Epithelial cell of proximal tubule (primary cell): ENCODE data around the gene LY6G5C. TPM values are rescaled to one million over a fixed set of nuclear protein-coding genes. Genes with fewer than 3 reads are reported as not detected.

Experiments
- DNase-seq: peaks from one replicate; pipeline ENCODE4 v3.0.0-alpha.2; 2011; ENCODE audit warnings: low read depth
- H3K4me3 ChIP-seq: 2 replicates; pipeline ENCODE4 v1.5.1; 2011; ENCODE audit warnings: low read depth, mild to moderate bottlenecking, low read length
- total RNA-seq: library from RNA; depleted of rRNA; stranded (reverse); fragments of >200 nt; gene quantifications from 2 replicates; pipeline ENCODE4 v1.2.3, GENCODE V29; 2015
- TF ChIP-seq, protein P1 (sequence below): conservative IDR thresholded peaks from 2 replicates; pipeline ENCODE4 v1.5.1; 2012; ENCODE audit warnings: low read depth, mild to moderate bottlenecking, low read length

The LY6G5C gene
- total RNA-seq, 1 donor from 2014 or later, result 1.1 TPM

DNA sequence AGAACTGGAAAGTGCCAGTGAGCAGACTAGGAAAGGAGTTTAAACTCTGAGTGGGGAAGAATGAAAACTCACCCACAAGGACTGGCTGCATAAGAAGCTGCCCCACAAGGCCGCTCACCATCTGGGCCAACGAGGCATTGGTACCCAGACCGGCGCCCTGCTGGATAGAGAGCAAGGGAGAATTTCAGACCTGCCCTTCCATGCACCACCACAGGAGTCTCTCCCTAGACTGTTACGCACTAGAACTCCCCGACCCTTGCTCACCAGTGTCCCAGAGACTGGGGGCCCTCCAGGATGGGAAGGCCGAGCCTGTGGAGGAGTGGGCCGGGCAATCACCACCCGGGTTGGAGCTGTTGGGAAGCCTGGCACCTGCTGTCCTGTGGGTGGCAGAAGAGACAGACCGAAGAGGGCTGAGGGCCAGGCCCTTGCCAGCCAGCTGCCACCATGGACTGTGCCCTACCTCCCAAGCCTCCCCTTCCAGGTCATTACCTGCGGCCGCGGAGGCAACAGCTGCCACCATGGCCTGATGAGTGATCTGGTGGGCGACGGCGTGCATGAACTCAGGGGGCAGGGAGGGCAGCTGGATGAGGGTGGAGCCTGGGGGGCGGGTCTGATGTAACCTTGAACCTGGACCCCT is 36.9 kb downstream of the LY6G5C start:
- TF ChIP-seq, protein P1, sequence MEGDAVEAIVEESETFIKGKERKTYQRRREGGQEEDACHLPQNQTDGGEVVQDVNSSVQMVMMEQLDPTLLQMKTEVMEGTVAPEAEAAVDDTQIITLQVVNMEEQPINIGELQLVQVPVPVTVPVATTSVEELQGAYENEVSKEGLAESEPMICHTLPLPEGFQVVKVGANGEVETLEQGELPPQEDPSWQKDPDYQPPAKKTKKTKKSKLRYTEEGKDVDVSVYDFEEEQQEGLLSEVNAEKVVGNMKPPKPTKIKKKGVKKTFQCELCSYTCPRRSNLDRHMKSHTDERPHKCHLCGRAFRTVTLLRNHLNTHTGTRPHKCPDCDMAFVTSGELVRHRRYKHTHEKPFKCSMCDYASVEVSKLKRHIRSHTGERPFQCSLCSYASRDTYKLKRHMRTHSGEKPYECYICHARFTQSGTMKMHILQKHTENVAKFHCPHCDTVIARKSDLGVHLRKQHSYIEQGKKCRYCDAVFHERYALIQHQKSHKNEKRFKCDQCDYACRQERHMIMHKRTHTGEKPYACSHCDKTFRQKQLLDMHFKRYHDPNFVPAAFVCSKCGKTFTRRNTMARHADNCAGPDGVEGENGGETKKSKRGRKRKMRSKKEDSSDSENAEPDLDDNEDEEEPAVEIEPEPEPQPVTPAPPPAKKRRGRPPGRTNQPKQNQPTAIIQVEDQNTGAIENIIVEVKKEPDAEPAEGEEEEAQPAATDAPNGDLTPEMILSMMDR, result no peak
- no peak for DNase-seq
- H3K4me3 ChIP-seq, result no peak overlapping the region

DNA sequence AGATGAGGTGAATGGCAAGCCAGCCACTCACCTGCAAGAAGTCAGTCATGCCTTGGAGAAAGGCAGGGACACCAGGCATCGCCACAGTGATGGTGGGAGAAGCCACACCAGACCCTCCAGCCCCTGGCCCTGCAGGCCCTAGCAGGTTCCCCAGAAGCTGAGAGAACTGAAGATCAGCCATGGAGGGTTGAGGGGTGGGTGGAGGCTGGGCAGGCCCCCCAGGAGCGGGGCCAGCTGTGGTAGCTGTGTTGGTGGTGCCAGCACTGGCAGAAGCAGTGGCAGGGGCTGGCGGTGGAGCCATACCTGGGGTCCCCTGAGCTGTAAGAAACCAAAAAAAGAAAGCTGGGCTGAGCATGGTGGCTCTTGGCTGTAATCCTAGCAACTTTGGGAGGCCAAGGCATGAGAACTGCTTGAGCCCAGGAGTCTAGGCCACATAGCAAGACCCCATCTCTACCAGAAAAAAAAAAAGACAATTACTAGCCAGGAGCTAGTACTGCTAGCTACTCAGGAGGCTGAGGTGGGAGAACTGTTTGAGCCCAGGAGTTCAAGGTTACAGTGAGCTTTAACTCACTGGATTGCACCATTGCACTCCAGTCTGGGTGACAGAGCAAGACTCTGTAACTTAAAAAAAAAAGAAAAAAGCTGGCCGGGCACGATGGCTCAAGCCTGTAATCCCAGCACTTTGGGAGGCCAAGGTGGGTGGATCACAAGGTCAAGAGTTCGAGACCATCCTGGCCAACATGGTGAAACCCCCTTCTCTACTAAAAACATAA is 37.9 kb downstream of the LY6G5C start:
- TF ChIP-seq, protein P1, result no peak
- no peak for DNase-seq
- H3K4me3 ChIP-seq, result no peak overlapping the region

DNA sequence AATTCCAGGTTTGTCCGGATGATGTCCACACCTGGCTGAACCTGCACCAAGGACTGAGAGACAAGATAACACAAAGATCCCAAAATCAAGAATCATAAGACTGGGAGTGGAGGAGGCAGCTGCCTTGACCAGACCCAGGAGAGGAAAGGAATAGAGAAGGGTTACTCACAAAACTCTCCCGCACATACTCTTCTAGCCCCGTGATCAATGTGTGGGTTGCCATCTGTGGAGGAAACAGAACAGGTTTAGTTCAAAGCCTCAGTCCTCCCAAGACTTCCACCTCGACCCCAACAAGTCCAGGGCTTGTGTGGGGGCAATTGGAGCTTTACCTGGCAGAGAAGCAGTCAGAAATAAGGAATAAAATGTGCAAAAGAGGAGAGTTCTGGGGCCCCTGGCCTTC is 39.5 kb downstream of the LY6G5C start:
- TF ChIP-seq, protein P1, result no peak
- no peak overlapping the region for H3K4me3 ChIP-seq
- no peak for DNase-seq

DNA sequence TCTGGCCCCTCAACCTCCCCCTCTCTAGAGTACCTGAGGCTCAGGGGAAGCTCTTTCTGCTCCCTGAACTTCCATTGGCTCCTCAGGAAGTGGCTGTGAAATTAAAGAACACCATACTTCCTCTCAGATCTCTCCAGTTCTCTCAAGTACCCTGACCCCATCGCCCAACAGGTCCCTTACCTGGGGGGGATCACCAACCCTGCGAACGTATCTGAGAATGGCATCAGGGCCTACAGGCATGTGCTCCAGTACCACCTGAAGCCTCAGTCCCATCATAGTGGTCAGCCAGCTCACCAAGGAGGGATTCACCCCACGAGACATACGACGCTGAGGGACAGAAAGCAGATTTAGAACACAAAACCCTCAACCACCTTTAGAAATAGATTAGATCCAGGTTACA is 40.3 kb downstream of the LY6G5C start:
- DNase-seq, result no peak
- TF ChIP-seq, protein P1, result no peak
- H3K4me3 ChIP-seq, result no peak overlapping the region

DNA sequence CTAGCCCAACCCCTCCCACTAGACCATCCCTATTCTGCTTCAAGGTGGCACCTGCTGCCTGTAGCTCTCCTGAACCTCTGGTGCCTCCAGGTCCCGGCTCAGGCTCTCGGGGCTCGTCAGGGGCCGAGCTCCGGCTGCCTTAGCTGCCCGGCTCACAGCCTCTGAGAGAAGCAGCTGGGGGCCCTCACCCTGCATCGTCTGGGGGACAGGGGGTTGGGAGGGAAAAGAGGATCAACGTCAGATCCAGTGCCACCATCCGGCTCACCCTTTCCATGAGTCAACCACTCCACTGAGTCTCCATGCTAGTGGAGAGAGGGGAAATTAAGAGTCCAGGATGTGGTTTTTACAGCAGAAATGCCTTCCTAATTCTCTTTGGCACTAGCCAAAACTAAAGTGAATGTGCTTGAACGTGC is 41.4 kb downstream of the LY6G5C start:
- DNase-seq, result no peak
- TF ChIP-seq, protein P1, result no peak
- H3K4me3 ChIP-seq, result no peak overlapping the region

DNA sequence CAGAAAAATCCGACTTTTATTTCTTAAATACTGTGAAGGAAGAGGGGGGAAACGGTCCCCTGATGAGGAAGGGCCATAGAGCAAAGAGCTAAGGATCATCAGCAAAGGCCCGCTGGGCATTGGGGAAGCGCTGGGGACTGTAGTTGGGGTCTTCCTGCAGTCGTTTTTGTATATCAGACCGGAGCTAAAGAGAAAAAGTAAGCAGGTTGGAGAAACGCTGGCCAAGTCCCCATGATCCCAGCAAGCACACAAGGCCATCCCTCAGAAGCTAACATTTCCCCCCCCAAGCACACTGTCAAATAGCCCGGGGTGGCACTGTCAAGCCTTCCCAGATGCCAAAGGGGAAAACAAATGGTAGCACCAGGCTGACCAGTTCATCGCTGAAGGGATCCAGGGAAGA is 41.8 kb downstream of the LY6G5C start:
- TF ChIP-seq, protein P1, result no peak
- no peak for DNase-seq
- H3K4me3 ChIP-seq, result no peak overlapping the region
